Measurements from ENCODE around the gene GRHL3. TPM values are rescaled to one million over a fixed set of nuclear protein-coding genes. Genes with fewer than 3 reads are reported as not detected.

GRHL3 gene
- polyA plus RNA-seq, 4 donors, result 0.22 to 11.7 (median 5.9) TPM

- DNase-seq (ENCODE audit: low read depth in 4 of 4, low spot score in 3 of 4), result peak in 2 of 4 donors; percentile 49 to 51
Measured at GRCh38 chr1:24390924-24391782, 72.0 kb downstream of the GRHL3 start.

- no peak for DNase-seq (ENCODE audit: low read depth in 4 of 4, low spot score in 3 of 4)
Measured at GRCh38 chr1:24391882-24392603, 72.9 kb downstream of the GRHL3 start.

GRCh38 chr1:24392604-24392946, 73.4 kb downstream of the GRHL3 start:
- DNase-seq (ENCODE audit: low read depth in 4 of 4, low spot score in 3 of 4), result no peak

- no peak for DNase-seq (ENCODE audit: low read depth in 4 of 4, low spot score in 3 of 4)
Measured at GRCh38 chr1:24392982-24393650, 74.0 kb downstream of the GRHL3 start.

GRCh38 chr1:24393892-24394291, 74.7 kb downstream of the GRHL3 start:
- DNase-seq (ENCODE audit: low read depth in 4 of 4, low spot score in 3 of 4), result no peak

- no peak for DNase-seq (ENCODE audit: low read depth in 4 of 4, low spot score in 3 of 4)
Measured at GRCh38 chr1:24400065-24400464, 80.9 kb downstream of the GRHL3 start.

- DNase-seq (ENCODE audit: low read depth in 4 of 4, low spot score in 3 of 4), result no peak
Measured at GRCh38 chr1:24403806-24404205, 84.6 kb downstream of the GRHL3 start.

Other genes starting within 250 kb of the GRHL3 start
- gene MYOM3, start 207.2 kb upstream of the GRHL3 start, polyA plus RNA-seq (ENCODE audit: insufficient read length in 4 of 4), result 10 to 100 TPM in 3 of 4 donors, under 1 TPM in 1; 0.60 to 24.8 (median 19.4) TPM
- 1 to 10 TPM in 3 of 4 donors, under 1 TPM in 1; 0.11 to 4.0 (median 2.7) TPM for gene IL22RA1, start 176.2 kb upstream of the GRHL3 start, polyA plus RNA-seq (ENCODE audit: insufficient read length in 4 of 4)
- gene IFNLR1, start 132.1 kb upstream of the GRHL3 start, polyA plus RNA-seq (ENCODE audit: insufficient read length in 4 of 4), result 1 to 10 TPM; 1.1 to 5.8 (median 4.6) TPM
- 10 to 100 TPM in 2 of 4 donors, 1 to 10 TPM in 2; 7.7 to 13.4 (median 11.6) TPM for gene STPG1, start 94.4 kb downstream of the GRHL3 start, polyA plus RNA-seq (ENCODE audit: insufficient read length in 4 of 4)
- 10 to 100 TPM; 17.3 to 23.4 (median 21.5) TPM for gene NIPAL3, start 96.4 kb downstream of the GRHL3 start, polyA plus RNA-seq (ENCODE audit: insufficient read length in 4 of 4)
- gene RCAN3, start 183.5 kb downstream of the GRHL3 start, polyA plus RNA-seq (ENCODE audit: insufficient read length in 4 of 4), result 10 to 100 TPM in 1 of 4 donors, 1 to 10 TPM in 3; 7.2 to 14.9 (median 9.6) TPM
- gene NCMAP, start 236.7 kb downstream of the GRHL3 start, polyA plus RNA-seq (ENCODE audit: insufficient read length in 4 of 4), result under 1 TPM; 0.08 to 0.91 (median 0.61) TPM